ENCODE measurements around the gene TFB1M. TPM values are rescaled to one million over a fixed set of nuclear protein-coding genes. Genes with fewer than 3 reads are reported as not detected.

Gene TFB1M
- total RNA-seq, 1 donor from 2014 or later, result 19.1 TPM

GRCh38 chr6:155274106-155274505 lies 40.2 kb downstream of the TFB1M start:
- peaks cover 12% of the 10 kb centered on the region for H3K36me3 Mint-ChIP-seq (ENCODE audit: unreplicated experiment)
- H3K27ac Mint-ChIP-seq (ENCODE audit: unreplicated experiment), result peak overlapping the region; percentile 81
- H3K9me3 Mint-ChIP-seq (ENCODE audit: unreplicated experiment), result no peaks in the 10 kb centered on the region
- DNase-seq (ENCODE audit: extremely low spot score, unreplicated experiment), result no peak
- peaks cover 38% of the 10 kb centered on the region for H3K4me1 Mint-ChIP-seq (ENCODE audit: unreplicated experiment)
- H3K4me3 Mint-ChIP-seq (ENCODE audit: unreplicated experiment), result no peak overlapping the region
- H3K27me3 Mint-ChIP-seq (ENCODE audit: unreplicated experiment), result no peaks in the 10 kb centered on the region
- no peak for TF ChIP-seq CTCF (IDR thresholded peaks at IDR 0.05)

GRCh38 chr6:155273431-155273830 lies 40.9 kb downstream of the TFB1M start:
- Mint-ChIP-seq H3K9me3 (ENCODE audit: unreplicated experiment) (no peaks in the 10 kb centered on the region), H3K36me3 (ENCODE audit: unreplicated experiment) (peaks cover 8% of the 10 kb centered on the region), H3K27ac (ENCODE audit: unreplicated experiment) (peak overlapping the region; percentile 81), H3K4me1 (ENCODE audit: unreplicated experiment) (peaks cover 38% of the 10 kb centered on the region), H3K27me3 (ENCODE audit: unreplicated experiment) (no peaks in the 10 kb centered on the region), H3K4me3 (ENCODE audit: unreplicated experiment) (no peak overlapping the region)
- DNase-seq (ENCODE audit: extremely low spot score, unreplicated experiment), result no peak
- TF ChIP-seq CTCF (IDR thresholded peaks at IDR 0.05), result no peak

- H3K27me3 Mint-ChIP-seq (ENCODE audit: unreplicated experiment), result no peaks in the 10 kb centered on the region
- peaks cover 8% of the 10 kb centered on the region for H3K36me3 Mint-ChIP-seq (ENCODE audit: unreplicated experiment)
- peak overlapping the region; percentile 81 for H3K27ac Mint-ChIP-seq (ENCODE audit: unreplicated experiment)
- H3K4me1 Mint-ChIP-seq (ENCODE audit: unreplicated experiment), result peaks cover 41% of the 10 kb centered on the region
- no peak for DNase-seq (ENCODE audit: extremely low spot score, unreplicated experiment)
- no peak overlapping the region for H3K4me3 Mint-ChIP-seq (ENCODE audit: unreplicated experiment)
- no peak for TF ChIP-seq CTCF (IDR thresholded peaks at IDR 0.05)
- H3K9me3 Mint-ChIP-seq (ENCODE audit: unreplicated experiment), result no peaks in the 10 kb centered on the region
These were observed 41.7 kb downstream of the TFB1M start for GRCh38 chr6:155272353-155273232.

GRCh38 chr6:155271145-155271544 lies 43.1 kb downstream of the TFB1M start:
- H3K4me1 Mint-ChIP-seq (ENCODE audit: unreplicated experiment), result peaks cover 41% of the 10 kb centered on the region
- H3K36me3 Mint-ChIP-seq (ENCODE audit: unreplicated experiment), result peaks cover 13% of the 10 kb centered on the region
- H3K9me3 Mint-ChIP-seq (ENCODE audit: unreplicated experiment), result no peaks in the 10 kb centered on the region
- no peak overlapping the region for H3K27ac Mint-ChIP-seq (ENCODE audit: unreplicated experiment)
- no peak for TF ChIP-seq CTCF (IDR thresholded peaks at IDR 0.05)
- no peaks in the 10 kb centered on the region for H3K27me3 Mint-ChIP-seq (ENCODE audit: unreplicated experiment)
- DNase-seq (ENCODE audit: extremely low spot score, unreplicated experiment), result no peak
- H3K4me3 Mint-ChIP-seq (ENCODE audit: unreplicated experiment), result no peak overlapping the region

- no peak overlapping the region for H3K27ac Mint-ChIP-seq (ENCODE audit: unreplicated experiment)
- no peak overlapping the region for H3K4me3 Mint-ChIP-seq (ENCODE audit: unreplicated experiment)
- no peak for DNase-seq (ENCODE audit: extremely low spot score, unreplicated experiment)
- no peak for TF ChIP-seq CTCF (IDR thresholded peaks at IDR 0.05)
- H3K4me1 Mint-ChIP-seq (ENCODE audit: unreplicated experiment), result peaks cover 37% of the 10 kb centered on the region
- no peaks in the 10 kb centered on the region for H3K9me3 Mint-ChIP-seq (ENCODE audit: unreplicated experiment)
- H3K27me3 Mint-ChIP-seq (ENCODE audit: unreplicated experiment), result no peaks in the 10 kb centered on the region
- peaks cover 13% of the 10 kb centered on the region for H3K36me3 Mint-ChIP-seq (ENCODE audit: unreplicated experiment)
These were observed 43.7 kb downstream of the TFB1M start for GRCh38 chr6:155270561-155271091.
